ENCODE data around the gene TSPAN5. TPM values are rescaled to one million over a fixed set of nuclear protein-coding genes. Genes with fewer than 3 reads are reported as not detected.

The TSPAN5 gene
- total RNA-seq, 1 donor from 2014 or later: 1.6 TPM

DNA sequence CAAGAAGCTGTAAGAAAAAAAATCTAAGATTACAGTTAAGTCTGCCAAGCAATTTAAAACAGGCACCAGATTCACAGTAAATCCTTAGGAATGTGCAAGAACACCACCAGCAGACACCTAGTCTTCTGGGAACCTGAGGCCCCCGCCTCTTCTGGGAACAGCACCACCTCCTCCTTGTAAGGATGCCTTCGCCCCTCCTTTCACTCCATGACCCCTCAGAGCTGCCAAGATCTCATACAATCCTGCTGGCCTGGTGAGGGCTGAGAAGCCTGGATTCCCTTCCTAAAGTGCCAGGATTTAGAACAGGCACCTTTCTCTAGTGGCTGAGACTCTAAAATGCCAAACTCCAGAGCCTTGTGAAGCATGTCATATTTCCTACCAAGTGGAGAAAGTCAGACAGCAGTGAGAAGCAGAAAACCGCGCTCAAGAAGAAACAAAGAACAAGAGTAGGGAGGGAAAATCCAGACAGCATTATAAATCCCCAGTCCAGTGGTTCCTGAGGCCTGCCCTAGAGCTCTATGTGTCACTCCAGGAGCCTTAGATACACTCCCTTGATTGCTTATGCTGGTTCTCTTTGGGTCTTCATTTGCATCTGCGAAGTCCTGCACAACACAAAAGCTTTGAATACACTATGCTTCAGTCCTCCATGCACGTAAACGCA lies 166.4 kb downstream of the TSPAN5 start:
- H3K36me3 Mint-ChIP-seq (ENCODE audit: low read depth): no peaks in the 10 kb centered on the region
- DNase-seq (no peak), ATAC-seq (ENCODE audit: low read depth) (no peak)
- no peaks in the 10 kb centered on the region for H3K27me3 Mint-ChIP-seq
- POLR2A ChIA-PET: interaction anchor here (0.7 kb wide), 1 partner anchor 339 kb away, joined by 5 read pairs; no protein-coding TSS in a partner anchor
- no peak overlapping the region for H3K27ac Mint-ChIP-seq
- H3K4me1 Mint-ChIP-seq: no peaks in the 10 kb centered on the region
- TF ChIP-seq, protein P1, sequence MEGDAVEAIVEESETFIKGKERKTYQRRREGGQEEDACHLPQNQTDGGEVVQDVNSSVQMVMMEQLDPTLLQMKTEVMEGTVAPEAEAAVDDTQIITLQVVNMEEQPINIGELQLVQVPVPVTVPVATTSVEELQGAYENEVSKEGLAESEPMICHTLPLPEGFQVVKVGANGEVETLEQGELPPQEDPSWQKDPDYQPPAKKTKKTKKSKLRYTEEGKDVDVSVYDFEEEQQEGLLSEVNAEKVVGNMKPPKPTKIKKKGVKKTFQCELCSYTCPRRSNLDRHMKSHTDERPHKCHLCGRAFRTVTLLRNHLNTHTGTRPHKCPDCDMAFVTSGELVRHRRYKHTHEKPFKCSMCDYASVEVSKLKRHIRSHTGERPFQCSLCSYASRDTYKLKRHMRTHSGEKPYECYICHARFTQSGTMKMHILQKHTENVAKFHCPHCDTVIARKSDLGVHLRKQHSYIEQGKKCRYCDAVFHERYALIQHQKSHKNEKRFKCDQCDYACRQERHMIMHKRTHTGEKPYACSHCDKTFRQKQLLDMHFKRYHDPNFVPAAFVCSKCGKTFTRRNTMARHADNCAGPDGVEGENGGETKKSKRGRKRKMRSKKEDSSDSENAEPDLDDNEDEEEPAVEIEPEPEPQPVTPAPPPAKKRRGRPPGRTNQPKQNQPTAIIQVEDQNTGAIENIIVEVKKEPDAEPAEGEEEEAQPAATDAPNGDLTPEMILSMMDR (IDR thresholded peaks at IDR 0.05): no peak
- CTCF ChIA-PET: interaction anchor here (1.4 kb wide), 1 partner anchor 24 kb away, joined by 4 read pairs; no protein-coding TSS in a partner anchor
- no peak overlapping the region for H3K4me3 Mint-ChIP-seq
- H3K9me3 Mint-ChIP-seq: no peaks in the 10 kb centered on the region
- intact Hi-C loops (cut with micrococcal nuclease): no loop called here

DNA sequence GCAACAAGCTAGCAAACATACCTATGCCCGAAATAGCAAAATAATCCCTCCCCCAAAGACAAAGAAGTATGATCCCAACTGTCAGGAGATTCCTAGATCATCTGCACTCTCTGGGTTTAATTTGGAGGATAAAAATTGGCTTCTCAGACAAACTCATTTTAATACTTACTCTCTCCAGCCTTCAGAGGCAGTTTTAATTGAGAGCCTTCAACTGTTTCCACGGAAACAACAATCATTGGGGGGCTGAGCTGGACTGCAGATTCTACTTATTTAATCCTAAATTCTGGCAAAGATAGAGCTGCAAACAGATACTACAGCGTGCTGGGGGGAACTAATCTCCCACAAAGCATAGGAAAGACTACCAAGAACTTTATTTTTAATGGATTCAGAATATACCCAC lies 168.2 kb downstream of the TSPAN5 start:
- TF ChIP-seq, protein P1 (IDR thresholded peaks at IDR 0.05): no peak
- H3K27me3 Mint-ChIP-seq: no peaks in the 10 kb centered on the region
- DNase-seq: no peak
- ChIA-PET CTCF (no interaction called here), POLR2A (no interaction called here)
- no peaks in the 10 kb centered on the region for H3K36me3 Mint-ChIP-seq (ENCODE audit: low read depth)
- no peak for ATAC-seq (ENCODE audit: low read depth)
- no peak overlapping the region for H3K4me3 Mint-ChIP-seq
- intact Hi-C loops (cut with micrococcal nuclease): no loop called here
- H3K27ac Mint-ChIP-seq: no peak overlapping the region
- no peaks in the 10 kb centered on the region for H3K9me3 Mint-ChIP-seq
- H3K4me1 Mint-ChIP-seq: no peaks in the 10 kb centered on the region

DNA sequence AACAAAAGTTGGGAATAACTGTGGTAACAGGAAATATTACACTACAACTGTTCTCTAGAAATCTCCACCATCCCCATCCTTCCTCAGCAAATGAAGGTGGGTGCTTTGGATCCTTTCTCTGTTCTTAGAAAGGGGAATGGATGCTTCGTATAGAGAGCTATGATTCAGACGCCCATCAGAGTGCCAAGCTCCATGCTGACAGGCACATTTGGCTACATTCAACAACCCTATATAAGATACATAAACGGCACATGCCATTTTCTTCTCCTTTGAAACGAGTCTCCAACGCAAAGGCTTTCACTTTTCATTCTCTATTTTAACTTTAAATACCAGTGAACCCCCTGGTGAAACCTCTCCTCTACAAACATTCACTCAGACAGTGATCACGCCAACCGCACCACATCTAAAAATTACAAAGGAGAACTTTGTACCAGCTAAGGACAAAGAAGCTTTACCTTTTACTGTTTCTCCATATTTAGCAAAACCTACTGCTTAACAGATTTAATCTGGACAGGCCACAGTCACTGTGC lies 172.5 kb downstream of the TSPAN5 start:
- H3K4me1 Mint-ChIP-seq: peaks cover 20% of the 10 kb centered on the region
- no peaks in the 10 kb centered on the region for H3K27me3 Mint-ChIP-seq
- TF ChIP-seq, protein P1 (IDR thresholded peaks at IDR 0.05): no peak
- ATAC-seq (ENCODE audit: low read depth) (no peak), DNase-seq (no peak)
- H3K36me3 Mint-ChIP-seq (ENCODE audit: low read depth): no peaks in the 10 kb centered on the region
- H3K4me3 Mint-ChIP-seq: no peak overlapping the region
- no peak overlapping the region for H3K27ac Mint-ChIP-seq
- POLR2A ChIA-PET: interaction anchor here (0.6 kb wide), 1 partner anchor 444 kb away, joined by 5 read pairs; no protein-coding TSS in a partner anchor
- intact Hi-C loops (cut with micrococcal nuclease): no loop called here
- no peaks in the 10 kb centered on the region for H3K9me3 Mint-ChIP-seq
- CTCF ChIA-PET: no interaction called here

DNA sequence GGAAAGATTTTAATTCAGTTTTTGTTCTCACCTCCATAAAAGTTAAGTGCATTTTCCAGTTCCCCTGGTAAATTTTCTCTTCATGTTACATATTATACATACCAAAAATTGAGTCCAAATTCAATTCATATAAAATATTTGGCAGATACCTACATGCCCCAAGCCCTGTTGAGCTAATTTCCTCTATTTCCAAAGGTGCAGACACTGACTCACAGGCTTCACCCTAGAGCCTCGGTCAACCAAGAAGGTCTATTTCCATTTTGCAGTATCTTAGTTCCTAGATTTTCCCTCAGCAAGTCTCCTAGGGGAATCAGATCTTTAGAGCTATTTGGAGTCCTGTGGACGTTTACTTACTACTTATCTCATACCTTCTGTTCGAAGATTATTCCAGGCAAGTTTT lies 174.4 kb downstream of the TSPAN5 start:
- CTCF ChIA-PET: no interaction called here
- Mint-ChIP-seq H3K27ac (no peak overlapping the region), H3K4me1 (peaks cover 20% of the 10 kb centered on the region), H3K4me3 (no peak overlapping the region), H3K9me3 (no peaks in the 10 kb centered on the region), H3K27me3 (no peaks in the 10 kb centered on the region), H3K36me3 (ENCODE audit: low read depth) (no peaks in the 10 kb centered on the region)
- intact Hi-C loops (cut with micrococcal nuclease): no loop called here
- TF ChIP-seq, protein P1 (IDR thresholded peaks at IDR 0.05): no peak
- POLR2A ChIA-PET: no interaction called here
- no peak for DNase-seq
- no peak for ATAC-seq (ENCODE audit: low read depth)

DNA sequence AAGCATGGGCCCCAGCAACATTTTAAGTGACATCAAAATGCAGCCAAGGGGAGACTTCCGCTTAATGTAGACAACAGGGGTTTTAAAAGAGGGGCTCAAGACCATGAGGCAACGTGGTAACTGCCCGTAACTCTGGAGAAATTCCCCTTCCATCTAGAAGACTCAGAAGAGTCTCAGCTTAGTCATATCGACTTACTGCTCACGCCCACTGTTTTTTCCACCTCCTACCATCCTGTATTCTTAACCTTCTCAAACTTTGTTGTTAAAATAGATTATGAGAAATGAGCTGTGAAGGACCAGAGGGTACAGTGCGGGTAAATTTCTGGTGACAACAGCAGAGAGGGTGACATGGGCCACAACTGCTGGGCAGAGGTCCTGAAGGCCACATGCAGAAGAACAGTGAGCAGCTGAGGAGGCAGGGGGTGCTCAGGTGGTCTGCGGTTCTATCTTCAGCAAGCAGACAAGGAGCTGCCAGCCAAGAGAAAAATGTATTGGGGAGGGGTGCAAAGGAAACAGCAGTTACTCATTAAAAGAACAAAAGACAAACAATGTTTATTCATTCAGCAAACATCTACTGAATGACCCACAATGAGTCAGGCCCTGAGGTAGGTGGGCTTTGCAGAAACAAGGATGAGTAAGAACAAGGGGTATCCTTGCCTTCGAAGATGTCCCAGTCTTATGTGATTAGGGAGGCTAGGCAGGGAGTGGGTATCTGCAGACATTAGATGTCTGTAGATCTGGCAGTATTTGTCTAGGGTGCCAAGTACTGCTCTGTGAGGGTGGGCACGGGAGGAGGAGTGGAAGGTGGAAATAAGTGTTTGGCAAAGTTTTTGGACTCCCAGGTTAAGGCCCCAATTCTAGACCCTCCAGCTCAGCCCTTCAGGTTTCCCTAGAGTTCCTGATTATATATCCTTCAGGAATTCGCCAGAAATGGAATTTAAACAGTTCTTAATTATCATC lies 175.3 kb downstream of the TSPAN5 start:
- peaks cover 20% of the 10 kb centered on the region for H3K4me1 Mint-ChIP-seq
- ATAC-seq (ENCODE audit: low read depth): peak; percentile 76
- POLR2A ChIA-PET: no interaction called here
- no peaks in the 10 kb centered on the region for H3K9me3 Mint-ChIP-seq
- no peak for DNase-seq
- CTCF ChIA-PET: interaction anchor here (0.7 kb wide), 1 partner anchor 15 kb away, joined by 3 read pairs; no protein-coding TSS in a partner anchor
- H3K4me3 Mint-ChIP-seq: no peak overlapping the region
- no peaks in the 10 kb centered on the region for H3K36me3 Mint-ChIP-seq (ENCODE audit: low read depth)
- TF ChIP-seq, protein P1 (IDR thresholded peaks at IDR 0.05): no peak
- intact Hi-C loops (cut with micrococcal nuclease): no loop called here
- H3K27ac Mint-ChIP-seq: peak overlapping the region; percentile 25
- no peaks in the 10 kb centered on the region for H3K27me3 Mint-ChIP-seq
